ENCODE measurements around the gene BID. TPM values are rescaled to one million over a fixed set of nuclear protein-coding genes. Genes with fewer than 3 reads are reported as not detected.

The BID gene
- total RNA-seq, 1 donor from 2014 or later, result 10.6 TPM

DNA sequence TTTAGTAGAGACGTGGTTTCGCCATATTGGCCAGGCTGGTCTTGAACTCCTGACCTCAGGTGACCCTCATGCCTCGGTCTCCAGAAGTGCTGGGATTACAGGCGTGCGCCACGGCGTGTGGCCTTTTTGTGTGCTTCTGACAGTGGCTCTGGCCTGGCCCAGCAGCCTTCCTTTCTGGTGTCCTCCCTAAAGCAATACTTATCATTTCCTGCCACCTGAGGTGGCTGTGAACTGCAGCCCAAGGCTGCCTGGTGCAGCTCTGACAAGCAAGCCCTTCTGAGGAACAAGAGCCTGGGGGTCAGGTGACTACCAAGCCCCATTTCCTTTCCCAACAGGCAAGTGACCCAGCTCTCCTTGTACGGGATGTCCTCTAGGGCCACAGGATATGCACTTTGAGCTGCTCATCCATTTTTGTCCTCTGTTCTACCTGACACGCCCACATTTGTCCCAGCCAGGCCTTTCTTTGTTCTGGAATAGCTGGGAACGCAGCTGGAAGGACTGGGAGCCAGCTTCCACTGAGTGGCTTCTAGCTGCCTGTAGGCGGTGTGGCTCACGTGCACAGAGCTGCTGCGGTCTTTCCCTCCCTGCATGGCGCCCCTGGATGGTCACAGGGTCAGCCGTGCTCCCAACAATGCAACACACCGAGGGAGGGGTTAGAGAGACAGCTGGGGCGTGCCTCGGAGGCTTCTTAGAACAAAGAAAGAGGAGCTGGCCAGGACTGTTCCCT lies 12.3 kb upstream of the BID start:
- peak; percentile 87 for ATAC-seq
- no peak for DNase-seq (ENCODE audit: low spot score)
- intact Hi-C loops (cut with DNase I), result no loop called here

DNA sequence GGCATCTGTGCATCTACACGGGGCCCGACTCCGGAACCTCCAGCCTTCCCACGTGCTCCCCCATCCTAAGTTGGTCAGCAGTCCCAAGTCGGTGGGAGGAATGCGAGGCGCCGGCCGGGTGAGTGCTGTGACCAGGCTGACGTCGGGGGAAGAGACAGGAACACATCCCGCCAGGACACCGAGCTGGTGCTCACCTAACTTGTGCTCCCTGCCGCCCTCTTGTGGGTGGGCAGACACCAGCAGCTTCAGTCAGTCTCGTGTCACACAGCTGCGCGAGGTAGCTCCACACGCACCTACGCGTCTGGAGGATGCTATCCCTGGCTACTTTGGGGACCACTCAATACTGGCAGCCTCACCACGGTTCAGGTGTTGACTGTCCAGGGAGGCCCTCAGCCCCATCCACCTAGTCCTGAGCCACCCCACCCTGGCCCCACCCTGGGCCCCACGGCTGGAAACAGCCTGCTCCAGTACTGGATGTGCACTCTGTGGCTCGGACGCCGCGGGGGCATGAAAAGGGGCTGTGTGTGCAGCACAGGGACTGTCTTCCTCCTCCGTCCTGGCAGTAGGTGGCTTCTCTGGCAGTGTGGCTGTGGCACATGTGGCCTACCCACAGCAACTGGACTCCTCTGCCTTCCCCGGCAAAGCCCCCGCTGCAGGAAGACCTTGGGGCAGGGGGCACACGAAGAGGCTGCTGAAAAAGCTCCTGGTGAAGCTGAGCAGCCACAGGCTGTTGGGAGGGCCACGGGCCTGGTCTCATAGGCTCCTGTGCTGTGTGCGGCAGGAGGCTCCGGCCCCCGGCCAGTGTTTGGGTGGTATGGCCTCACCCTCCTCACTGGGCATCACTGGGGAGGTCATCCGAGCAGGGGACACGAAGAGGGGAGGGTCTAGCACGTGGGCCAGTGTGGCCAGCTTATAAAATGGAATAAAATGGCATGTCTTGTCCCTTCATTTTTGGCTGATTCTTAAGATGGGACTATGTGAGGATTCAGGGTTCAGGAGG lies 11.2 kb upstream of the BID start:
- DNase-seq (ENCODE audit: low spot score) (no peak), ATAC-seq (no peak)
- intact Hi-C loops (cut with DNase I), result no loop called here

DNA sequence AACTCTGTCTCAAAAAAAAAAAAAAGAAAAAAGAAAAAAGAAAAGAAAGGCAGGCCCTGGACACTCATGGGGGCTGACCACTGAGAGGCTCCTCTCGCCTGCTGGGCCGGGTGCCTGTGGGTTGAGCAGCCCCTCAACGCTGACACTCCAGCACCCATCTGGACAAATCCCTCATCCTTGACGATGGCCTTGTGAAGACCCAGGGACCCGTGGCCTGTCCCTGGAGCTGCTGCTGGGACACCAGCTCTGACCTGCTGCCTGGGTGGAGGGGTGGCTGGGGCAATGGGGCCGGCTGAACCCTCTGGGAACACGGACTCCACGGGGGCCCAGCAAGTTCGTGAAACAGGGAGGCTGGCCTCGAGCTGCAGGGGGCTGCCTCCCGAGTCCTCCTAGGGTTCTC lies 10.5 kb upstream of the BID start:
- no peak for ATAC-seq
- intact Hi-C loops (cut with DNase I), result no loop called here
- no peak for DNase-seq (ENCODE audit: low spot score)

DNA sequence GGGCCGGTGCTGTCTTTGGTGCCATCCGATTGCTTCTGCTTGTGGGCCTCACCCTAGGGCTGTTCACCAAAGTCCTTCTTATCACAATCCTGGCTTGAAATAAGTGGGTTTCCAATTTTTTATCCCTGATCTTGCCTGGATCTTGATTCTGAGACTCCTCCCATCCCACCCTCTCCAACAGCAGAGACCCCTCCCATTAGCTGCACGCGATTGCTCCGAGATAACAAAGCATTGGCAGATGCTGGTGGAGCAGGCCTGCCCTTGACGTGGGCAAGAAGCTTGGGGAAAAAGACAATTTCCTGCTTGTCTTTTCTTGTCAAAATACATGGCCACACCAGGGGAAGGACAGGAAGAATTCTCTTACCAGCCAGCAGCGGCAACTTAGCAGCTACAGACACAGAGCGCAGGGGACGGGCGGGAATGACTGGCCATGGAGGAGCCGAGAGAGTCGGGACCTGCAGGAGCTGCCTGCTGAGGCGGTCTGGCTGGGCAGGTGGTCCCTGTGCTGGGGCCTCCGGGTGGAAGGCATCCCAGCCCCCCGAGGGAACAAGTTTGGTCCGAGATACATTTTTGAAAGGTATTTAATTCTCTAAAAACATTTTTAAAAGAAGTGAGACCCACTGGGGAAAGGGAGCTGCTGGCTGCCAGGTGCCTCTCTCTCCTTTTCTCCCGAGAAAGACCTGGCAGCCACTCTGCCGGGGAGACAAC lies 9.7 kb upstream of the BID start:
- intact Hi-C loops (cut with DNase I), result no loop called here
- no peak for ATAC-seq
- no peak for DNase-seq (ENCODE audit: low spot score)

GRCh38 chr22:17783312-17783711 lies 9.0 kb upstream of the BID start:
- ATAC-seq (no peak), DNase-seq (ENCODE audit: low spot score) (no peak)
- intact Hi-C loops (cut with DNase I), result no loop called here

DNA sequence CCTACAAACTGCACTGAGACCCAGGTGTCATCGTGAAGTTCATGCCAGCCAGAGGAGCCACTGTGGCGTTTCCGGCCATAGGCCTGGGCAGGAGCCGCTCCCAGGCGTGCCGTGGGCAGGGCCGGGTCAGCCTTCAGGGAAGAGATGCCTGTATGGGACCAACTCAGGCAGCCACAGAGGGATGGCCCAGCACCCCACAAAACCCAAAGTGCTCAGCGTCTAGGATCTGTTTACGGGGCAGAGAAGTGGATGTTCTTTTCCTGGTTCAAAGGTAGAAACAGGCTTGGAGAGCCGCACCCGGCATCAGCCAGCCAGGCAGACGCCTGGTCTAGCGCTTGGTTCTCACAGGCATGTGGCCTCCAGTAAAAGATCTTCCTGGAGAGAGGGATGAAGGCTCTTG lies 8.4 kb upstream of the BID start:
- intact Hi-C loops (cut with DNase I), result no loop called here
- ATAC-seq, result no peak
- no peak for DNase-seq (ENCODE audit: low spot score)

DNA sequence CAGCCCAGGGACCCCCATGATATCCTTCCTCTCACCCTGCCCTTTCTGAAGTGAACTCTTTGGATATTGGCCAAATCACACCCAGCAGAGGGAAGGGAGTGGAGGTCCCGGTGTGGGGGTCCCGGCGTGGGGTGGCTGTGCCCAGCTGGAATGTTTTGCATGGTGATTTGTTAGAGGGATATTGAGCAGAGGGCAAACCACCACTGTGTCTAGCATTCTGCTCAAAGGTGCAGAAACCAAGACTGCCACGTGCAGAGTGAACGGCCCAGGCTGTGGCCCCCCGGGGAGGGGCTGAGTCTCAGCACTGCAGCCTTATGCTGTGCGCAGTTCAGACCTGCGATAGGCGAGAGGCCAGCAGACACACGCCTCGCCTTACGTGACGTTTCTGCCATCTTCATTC lies 7.9 kb upstream of the BID start:
- DNase-seq (ENCODE audit: low spot score), result no peak
- intact Hi-C loops (cut with DNase I), result no loop called here
- no peak for ATAC-seq

DNA sequence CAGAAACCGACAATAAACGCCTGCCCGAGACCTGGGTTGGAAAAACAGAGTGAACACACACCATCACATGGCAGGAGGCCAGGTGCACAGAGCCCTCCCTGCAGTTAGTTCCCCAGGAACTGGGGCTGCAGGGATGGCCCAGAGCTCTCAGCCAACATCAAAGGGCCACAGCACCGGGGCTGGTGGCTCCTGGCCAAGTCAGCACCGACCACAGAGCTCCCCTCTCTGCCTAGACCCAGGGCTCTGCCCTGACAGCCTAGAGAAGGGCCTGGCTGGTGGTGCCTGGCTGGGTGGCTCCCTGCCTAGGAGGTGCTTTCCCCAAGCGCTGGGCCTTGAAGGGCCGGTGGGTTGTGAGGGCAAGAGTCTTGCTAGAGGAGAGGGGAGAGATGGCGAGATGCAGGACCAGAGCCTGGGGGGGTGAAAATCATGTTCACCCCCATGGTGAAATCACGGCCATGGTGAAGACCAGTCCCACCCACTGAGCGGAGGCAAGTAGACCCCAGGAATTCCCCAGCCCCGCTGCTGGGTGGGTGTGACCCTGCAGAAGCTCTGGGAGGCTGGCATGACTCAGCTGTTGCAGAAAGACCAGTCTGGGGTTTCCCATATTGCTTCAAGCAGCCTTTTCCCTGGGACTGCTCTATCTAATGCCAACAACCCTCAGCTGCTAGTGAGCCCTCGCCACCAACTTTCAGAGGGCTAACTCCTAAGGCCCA lies 7.2 kb upstream of the BID start:
- ATAC-seq (no peak), DNase-seq (ENCODE audit: low spot score) (no peak)
- intact Hi-C loops (cut with DNase I), result no loop called here

DNA sequence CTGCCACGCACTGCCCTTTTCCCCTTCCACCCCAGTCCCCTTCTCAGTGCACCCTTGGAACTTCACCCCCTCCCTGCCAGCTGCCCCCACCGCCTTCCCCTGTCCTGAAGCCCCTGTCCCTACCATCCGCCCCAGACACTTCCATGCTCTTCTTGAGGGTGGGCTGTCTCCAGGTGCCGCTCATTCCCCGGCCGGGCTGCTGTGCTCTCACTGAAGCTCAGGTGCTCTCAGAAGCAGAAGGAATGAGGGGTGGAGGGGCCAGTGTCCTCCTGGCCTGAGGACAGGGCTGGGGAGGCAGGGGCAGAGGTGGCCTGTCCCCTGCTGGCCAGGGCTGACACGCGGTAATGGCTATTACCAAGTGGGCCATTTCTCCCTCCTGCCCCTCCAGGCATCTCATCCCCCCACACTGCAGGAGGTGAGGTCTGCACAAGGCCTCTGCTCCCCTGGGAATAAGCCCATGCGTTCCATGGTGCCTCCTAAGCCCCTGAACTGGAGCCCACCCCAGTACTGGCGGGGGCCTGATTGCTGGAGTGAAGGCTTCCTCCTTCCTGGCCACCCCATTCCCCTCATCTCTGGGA lies 6.6 kb upstream of the BID start:
- no peak for DNase-seq (ENCODE audit: low spot score)
- intact Hi-C loops (cut with DNase I), result no loop called here
- no peak for ATAC-seq

DNA sequence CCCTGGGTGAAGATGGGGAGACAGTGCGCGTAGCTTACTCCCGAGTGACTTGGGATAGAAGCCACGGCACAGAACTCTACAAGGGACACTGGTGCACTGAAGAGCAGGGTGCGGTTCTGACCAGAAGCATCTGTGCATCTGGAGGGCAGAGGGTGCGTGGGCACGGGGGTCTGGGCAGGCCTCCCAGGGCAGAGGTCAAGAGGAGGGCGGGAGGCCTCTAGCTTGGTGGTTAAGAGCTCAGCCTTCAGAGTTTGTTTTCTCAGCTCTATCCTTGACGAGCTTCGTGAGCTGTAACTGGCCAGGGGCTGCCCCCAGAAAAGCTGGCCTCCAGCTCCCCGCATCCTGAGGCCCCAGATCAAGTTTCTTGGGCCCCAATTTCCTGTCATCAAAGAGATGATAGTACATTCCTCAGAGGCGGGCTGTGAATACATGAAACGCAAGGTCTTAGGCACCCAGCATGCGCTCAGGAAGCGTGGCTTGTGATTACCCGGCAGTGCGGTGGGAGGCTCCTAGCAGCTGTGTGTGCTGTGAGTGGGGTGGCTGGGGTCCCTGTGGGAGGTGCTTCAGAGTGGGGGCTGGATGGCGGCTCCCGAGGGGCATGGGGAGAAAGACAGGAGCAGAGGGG lies 6.0 kb upstream of the BID start:
- intact Hi-C loops (cut with DNase I), result no loop called here
- ATAC-seq (no peak), DNase-seq (ENCODE audit: low spot score) (no peak)

GRCh38 chr22:17779286-17780115 lies 5.2 kb upstream of the BID start:
- DNase-seq (ENCODE audit: low spot score), result no peak
- no peak for ATAC-seq
- intact Hi-C loops (cut with DNase I), result no loop called here

DNA sequence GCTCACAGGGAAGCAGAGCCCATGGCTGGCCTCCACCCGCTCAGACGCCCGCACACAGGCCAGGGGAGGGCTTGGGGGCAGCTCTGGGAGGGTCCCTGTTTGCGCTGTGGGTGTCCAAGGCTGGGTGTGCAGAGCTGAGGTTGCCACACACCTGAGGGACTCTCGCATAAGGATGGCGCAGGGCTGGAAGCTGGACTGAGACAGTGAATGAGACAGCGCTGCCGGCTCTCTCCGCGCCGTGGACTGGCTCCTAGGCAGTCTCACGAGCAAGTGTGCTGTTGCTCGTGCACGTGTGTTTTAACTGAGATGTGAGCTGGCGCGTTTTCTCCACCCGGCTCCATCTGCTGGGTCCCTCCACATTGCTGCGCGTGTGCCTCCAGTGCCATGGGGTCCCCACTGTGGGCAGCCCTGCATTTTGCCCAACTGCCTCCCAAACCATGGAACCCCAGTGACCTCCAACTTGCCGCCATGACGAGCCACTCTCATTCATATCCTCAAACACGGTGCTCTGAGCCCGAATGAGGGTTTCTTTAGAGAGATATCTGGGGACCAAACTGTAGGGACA lies 4.2 kb upstream of the BID start:
- DNase-seq (ENCODE audit: low spot score), result no peak
- intact Hi-C loops (cut with DNase I), result no loop called here

GRCh38 chr22:17777717-17778044 lies 3.4 kb upstream of the BID start:
- intact Hi-C loops (cut with DNase I), result no loop called here

More for the DNA sequence above, 4.2 kb upstream of the BID start:
- ATAC-seq, result no peak

DNA sequence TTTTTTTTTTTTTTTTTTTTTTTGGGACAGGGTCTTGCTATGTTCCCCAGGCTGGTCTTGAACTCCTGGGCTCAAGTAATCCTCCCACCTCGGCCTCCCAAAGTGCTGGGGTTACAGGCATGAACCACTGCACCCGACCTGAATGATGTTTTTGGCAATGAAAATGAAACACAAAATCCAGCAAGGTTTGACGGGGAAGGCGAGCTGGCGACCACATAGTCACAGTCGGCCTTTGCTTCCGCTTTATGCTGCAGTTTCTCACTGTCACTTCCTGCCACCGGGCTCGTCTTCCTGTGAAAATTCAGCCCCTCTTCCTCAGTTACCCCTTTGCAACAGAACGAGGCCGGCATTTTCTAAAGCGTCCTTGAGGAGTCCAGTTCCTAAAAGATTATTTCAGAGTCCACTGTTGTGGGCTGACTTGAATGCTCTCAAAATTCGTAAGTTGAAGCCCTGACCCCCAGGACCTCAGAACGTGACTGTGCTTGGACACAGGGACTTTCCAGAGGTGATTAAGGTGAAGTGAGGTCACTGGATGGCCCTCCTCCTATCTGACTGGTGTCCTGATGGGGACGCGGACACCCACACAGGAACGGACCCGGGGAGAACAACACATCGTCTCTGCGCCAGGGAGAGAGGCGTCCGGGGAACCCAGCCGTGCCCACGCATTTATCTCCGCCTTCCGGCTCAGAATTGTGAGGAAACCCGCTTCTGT lies 2.9 kb upstream of the BID start:
- DNase-seq (ENCODE audit: low spot score), result no peak
- ATAC-seq, result no peak
- intact Hi-C loops (cut with DNase I), result no loop called here

More at GRCh38 chr22:17777717-17778044, 3.4 kb upstream of the BID start:
- DNase-seq (ENCODE audit: low spot score) (no peak), ATAC-seq (no peak)

DNA sequence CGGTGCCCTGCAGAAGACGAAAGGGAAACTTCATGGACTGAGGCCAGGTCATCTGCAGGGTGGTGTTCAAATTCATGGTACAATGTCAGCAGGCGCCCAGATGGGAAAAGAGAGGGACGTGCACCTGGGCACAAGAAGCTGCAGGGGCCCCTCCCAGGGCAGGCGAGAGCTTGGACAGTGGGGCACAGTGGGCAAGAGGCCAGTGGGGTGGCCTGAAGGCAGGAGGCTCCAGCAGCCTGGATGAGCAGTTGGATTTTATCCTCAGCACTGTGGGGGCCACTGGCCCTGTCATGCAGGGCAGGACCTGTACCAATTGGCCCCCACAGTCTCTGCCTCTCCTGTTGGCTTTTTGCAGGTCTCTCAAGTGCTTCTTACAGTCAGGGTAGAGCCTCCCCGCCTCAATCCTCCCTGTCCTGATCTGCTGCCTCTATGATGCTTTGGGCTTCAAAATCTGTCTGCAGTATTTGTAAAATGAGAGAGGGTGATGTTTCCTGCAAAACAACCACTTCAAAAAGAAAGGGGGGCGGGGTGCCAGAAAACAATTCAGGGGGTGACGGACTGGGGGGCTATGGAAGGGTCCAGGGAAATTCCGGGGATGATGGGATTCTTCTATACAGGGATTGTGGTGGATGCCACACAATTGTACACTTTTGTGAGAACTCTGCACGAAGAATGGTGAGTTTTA lies 1.7 kb upstream of the BID start:
- intact Hi-C loops (cut with DNase I), result no loop called here
- DNase-seq (ENCODE audit: low spot score) (no peak), ATAC-seq (no peak)
